ENCODE results near the gene KCTD5.

GRCh38 chr16:2728034-2728433, 45.7 kb downstream of the KCTD5 start:
- TF ChIP-seq CTCF (IDR thresholded peaks at IDR 0.05) (no peak), POLR2A (IDR thresholded peaks at IDR 0.05) (no peak)

Measured in prostate gland (tissue), 2 donors.